Tibial nerve (tissue), 4 donors: ENCODE data around the gene MT3. TPM values are rescaled to one million over a fixed set of nuclear protein-coding genes. Genes with fewer than 3 reads are reported as not detected.

Experiments
- DNase-seq, 2 donors: peaks; one replicate each; pipeline ENCODE4 v3.0.0-alpha.2; 2019; ENCODE audit warnings: low spot score in 2 of 2
- H3K27ac ChIP-seq, 4 donors: fragments of 200-600 bp; sonication (generic) in 3 of 4; one replicate each; pipeline ENCODE4 v1.5.1; 2017 to 2019; ENCODE audit warnings: mild to moderate bottlenecking in 1 of 4
- H3K27me3 ChIP-seq, 2 donors: fragments of 200-600 bp; sonication (generic) in 1 of 2; one replicate each; pipeline versions ENCODE4 v1.5.1 to v1.6.0; 2017 to 2019
- H3K36me3 ChIP-seq, 3 donors: fragments of 200-600 bp; sonication (generic); one replicate each; pipeline ENCODE4 v1.5.1; 2018 to 2019
- H3K4me1 ChIP-seq, 4 donors: fragments of 200-600 bp; sonication (generic) in 3 of 4; one replicate each; pipeline ENCODE4 v1.5.1; 2017 to 2019
- H3K4me3 ChIP-seq, 4 donors: fragments of 200-600 bp; sonication (generic) in 3 of 4; one replicate each; pipeline ENCODE4 v1.5.1; 2017 to 2019; ENCODE audit warnings: mild to moderate bottlenecking in 1 of 4, moderate library complexity in 1 of 4
- H3K9me3 ChIP-seq, 4 donors: fragments of 200-600 bp; sonication (generic) in 3 of 4; one replicate each; pipeline ENCODE4 v1.5.1; 2017 to 2019
- EP300 ChIP-seq, 2 donors: sonication (generic); formaldehyde crosslinking; IDR thresholded peaks; one replicate each; pipeline ENCODE4 v1.6.1; 2017; ENCODE audit warnings: antibody characterized with exemption in 2 of 2, mild to moderate bottlenecking in 1 of 2
- POLR2A ChIP-seq, 2 donors: fragments of 450-650 bp; IDR thresholded peaks; one replicate each; pipeline ENCODE4 v1.6.1; 2017; ENCODE audit warnings: antibody characterized with exemption in 2 of 2, mild to moderate bottlenecking in 2 of 2, moderate library complexity in 2 of 2
- WGBS, 2 donors: methylation state at CpG; one replicate each; pipeline ENCODE4 v1.1.5; 2018; 5-methylcytosine and 5-hydroxymethylcytosine counted together
- total RNA-seq, 4 donors: library from RNA; depleted of rRNA; stranded (reverse); fragments of >200 nt; gene quantifications; one replicate each; pipeline ENCODE4 v1.1.0, GENCODE V29; 2016
- TF ChIP-seq, protein P1 (sequence below), 5 experiments: fragments of 200-600 bp in 3 of 5; fragments of 450-650 bp in 2 of 5; sonication (generic) in 3 of 5; IDR thresholded peaks; one replicate each; pipeline ENCODE4 v1.5.1; 2016 to 2019; ENCODE audit warnings: antibody characterized with exemption in 5 of 5, mild to moderate bottlenecking in 3 of 5, moderate library complexity in 2 of 5

MT3 gene
- total RNA-seq, 4 donors from 2014 or later = 92.4 to 291 (median 156) TPM

DNA sequence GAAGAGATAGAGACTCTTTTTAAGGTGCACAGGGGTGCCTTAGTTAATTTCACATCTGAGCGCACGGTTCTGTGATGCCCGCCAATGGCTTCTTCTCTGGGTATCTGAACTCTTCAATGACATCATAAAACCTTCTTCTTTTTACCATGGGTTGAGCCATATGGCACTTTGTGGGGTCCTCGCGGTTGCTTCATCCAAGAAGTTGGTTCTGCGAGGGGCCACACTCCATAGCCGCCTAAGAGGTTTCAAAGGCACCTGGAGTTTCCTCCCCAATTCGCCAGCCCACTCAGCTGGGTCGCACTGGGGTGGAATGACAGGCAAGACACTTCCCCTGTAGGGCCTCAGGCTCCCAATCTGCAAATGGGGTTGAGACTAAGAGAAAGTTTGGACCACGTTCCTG, 34.9 kb upstream of the MT3 start:
- 90 to 94% methylated on average over 10 of the region's 10 CpGs for WGBS, 2 donors
- Histone ChIP-seq H3K27me3 (no peaks in the 10 kb centered on the region), H3K4me3 (no peak overlapping the region), H3K9me3 (no peaks in the 10 kb centered on the region), H3K4me1 (peaks cover 0 to 17% (median 11%) of the 10 kb centered on the region in 4 donors), H3K36me3 (no peaks in the 10 kb centered on the region), H3K27ac (no peak overlapping the region)
- TF ChIP-seq EP300 (IDR thresholded peaks at IDR 0.05) (no peak), POLR2A (IDR thresholded peaks at IDR 0.05) (no peak)
- TF ChIP-seq, protein P1, sequence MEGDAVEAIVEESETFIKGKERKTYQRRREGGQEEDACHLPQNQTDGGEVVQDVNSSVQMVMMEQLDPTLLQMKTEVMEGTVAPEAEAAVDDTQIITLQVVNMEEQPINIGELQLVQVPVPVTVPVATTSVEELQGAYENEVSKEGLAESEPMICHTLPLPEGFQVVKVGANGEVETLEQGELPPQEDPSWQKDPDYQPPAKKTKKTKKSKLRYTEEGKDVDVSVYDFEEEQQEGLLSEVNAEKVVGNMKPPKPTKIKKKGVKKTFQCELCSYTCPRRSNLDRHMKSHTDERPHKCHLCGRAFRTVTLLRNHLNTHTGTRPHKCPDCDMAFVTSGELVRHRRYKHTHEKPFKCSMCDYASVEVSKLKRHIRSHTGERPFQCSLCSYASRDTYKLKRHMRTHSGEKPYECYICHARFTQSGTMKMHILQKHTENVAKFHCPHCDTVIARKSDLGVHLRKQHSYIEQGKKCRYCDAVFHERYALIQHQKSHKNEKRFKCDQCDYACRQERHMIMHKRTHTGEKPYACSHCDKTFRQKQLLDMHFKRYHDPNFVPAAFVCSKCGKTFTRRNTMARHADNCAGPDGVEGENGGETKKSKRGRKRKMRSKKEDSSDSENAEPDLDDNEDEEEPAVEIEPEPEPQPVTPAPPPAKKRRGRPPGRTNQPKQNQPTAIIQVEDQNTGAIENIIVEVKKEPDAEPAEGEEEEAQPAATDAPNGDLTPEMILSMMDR (IDR thresholded peaks at IDR 0.05) = no peak
- no peak for DNase-seq

DNA sequence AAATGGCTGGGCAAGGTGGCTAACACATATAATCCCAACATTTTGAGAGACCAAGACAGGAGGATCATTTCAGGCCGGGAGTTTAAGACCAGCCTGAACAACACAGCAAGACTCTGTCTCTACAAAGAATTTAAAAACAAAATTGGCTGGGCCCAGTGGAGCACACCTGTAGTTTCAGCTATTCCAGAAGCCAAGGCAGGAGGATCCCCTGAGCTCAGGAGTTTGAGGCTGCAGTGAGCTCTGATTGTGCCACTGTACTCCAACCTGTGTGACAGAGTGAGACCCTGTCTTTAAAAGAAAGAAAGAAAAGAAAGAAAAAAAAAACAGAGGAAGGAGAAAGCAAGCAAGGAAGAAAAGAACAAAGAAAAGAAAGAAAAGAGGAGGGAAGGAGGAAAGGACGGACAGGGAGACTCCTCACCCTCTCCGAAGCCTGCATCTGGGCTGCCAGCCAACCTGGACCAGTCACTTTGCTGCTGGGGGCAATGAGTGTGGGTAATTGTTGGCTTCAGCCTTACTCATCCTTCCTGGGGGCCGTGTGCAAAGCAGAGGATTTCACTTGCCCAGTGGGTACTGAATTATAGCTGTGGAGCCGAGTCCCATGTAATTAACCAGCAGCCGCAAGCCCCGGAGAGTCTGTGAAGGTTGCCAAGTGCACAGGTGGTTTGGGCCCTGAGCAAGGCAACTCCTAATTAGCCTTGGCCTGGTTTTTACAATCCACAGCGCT, 31.1 kb upstream of the MT3 start:
- no peaks in the 10 kb centered on the region for H3K36me3 ChIP-seq
- 42 to 48% methylated on average over 8 of the region's 8 CpGs for WGBS, 2 donors
- no peak overlapping the region for H3K4me3 ChIP-seq
- no peaks in the 10 kb centered on the region for H3K27me3 ChIP-seq
- no peak for TF ChIP-seq EP300 (IDR thresholded peaks at IDR 0.05)
- TF ChIP-seq POLR2A (IDR thresholded peaks at IDR 0.05) = no peak
- TF ChIP-seq, protein P1 (IDR thresholded peaks at IDR 0.05) = no peak
- H3K4me1 ChIP-seq = no peaks in the 10 kb centered on the region
- H3K27ac ChIP-seq = peak overlapping the region in 2 of 4 donors; percentile 20 to 61
- DNase-seq = no peak
- no peaks in the 10 kb centered on the region for H3K9me3 ChIP-seq

DNA sequence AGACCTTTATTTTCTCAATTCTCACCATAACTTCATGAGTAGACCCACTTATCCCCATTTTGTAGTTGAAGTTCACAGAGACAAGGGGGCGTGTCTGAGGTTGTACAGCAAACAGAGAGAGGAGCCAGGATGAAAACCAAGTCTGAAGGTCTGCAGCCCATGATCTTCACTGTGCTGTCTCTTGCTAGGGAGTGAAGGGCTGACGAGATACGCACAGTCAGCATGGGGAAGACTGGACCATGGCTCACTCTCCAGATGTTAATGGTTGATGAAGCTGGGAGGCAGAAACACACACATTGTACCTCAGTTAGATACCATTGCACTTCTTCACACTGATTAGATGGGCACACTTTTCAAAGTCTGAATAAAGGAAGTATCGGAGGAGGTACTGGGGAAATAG, 30.2 kb upstream of the MT3 start:
- H3K9me3 ChIP-seq = no peaks in the 10 kb centered on the region
- TF ChIP-seq POLR2A (IDR thresholded peaks at IDR 0.05) = no peak
- no peak for TF ChIP-seq EP300 (IDR thresholded peaks at IDR 0.05)
- TF ChIP-seq, protein P1 (IDR thresholded peaks at IDR 0.05) = no peak
- no peak overlapping the region for H3K4me3 ChIP-seq
- H3K27me3 ChIP-seq = no peaks in the 10 kb centered on the region
- no peaks in the 10 kb centered on the region for H3K4me1 ChIP-seq
- DNase-seq = no peak
- H3K36me3 ChIP-seq = no peaks in the 10 kb centered on the region
- no peak overlapping the region for H3K27ac ChIP-seq
- 94 to 97% methylated on average over 4 of the region's 4 CpGs for WGBS, 2 donors

DNA sequence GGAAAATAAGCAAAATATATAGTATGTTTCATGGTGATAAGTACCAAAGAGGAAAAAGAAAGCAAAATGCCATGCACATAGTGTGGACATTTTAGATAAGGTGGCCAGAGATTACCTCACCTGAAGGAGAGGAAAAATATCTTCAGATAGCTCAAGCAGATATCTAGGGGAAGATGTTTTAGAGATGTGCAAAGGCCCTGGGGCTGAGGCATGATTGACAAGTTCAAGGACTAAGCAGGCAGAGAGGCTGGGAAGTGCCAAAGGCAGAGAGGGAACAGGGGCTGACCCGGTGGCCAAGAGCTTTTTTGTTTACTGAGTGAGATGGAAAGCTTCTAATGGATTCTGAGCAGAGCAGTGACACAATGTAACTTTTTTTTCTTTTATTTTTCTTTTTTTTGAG, 28.9 kb upstream of the MT3 start:
- H3K4me1 ChIP-seq = no peaks in the 10 kb centered on the region
- DNase-seq = no peak
- no peak overlapping the region for H3K4me3 ChIP-seq
- H3K27ac ChIP-seq = no peak overlapping the region
- WGBS, 2 donors = 26 to 46% methylated on average over 1 of the region's 1 CpG
- H3K27me3 ChIP-seq = no peaks in the 10 kb centered on the region
- H3K36me3 ChIP-seq = no peaks in the 10 kb centered on the region
- H3K9me3 ChIP-seq = no peaks in the 10 kb centered on the region
- TF ChIP-seq, protein P1 (IDR thresholded peaks at IDR 0.05) = no peak
- TF ChIP-seq POLR2A (IDR thresholded peaks at IDR 0.05) = no peak
- TF ChIP-seq EP300 (IDR thresholded peaks at IDR 0.05) = no peak

DNA sequence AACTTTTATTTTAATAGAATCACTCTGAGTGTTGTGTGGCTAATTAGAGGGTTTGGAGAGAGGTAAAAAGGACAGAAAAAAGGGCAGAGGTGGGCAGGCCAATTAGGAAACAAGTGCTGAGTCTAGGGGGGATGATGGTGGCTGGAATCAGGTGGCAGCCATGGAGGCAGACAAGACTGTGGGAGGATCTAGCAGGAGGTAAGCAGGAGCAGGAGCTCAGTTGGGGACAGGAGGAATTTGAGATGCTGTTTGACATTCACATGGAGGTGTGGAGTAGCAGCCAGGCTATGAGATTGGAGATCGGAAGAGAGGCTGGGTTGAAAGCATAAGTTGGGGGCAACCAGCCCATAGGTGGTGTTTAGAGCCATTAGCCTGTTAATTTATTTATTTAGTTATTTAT, 28.2 kb upstream of the MT3 start:
- TF ChIP-seq POLR2A (IDR thresholded peaks at IDR 0.05) (no peak), EP300 (IDR thresholded peaks at IDR 0.05) (no peak)
- TF ChIP-seq, protein P1 (IDR thresholded peaks at IDR 0.05) = no peak
- Histone ChIP-seq H3K27ac (no peak overlapping the region), H3K9me3 (no peaks in the 10 kb centered on the region), H3K4me1 (no peaks in the 10 kb centered on the region), H3K4me3 (no peak overlapping the region), H3K27me3 (no peaks in the 10 kb centered on the region), H3K36me3 (no peaks in the 10 kb centered on the region)
- 69 to 85% methylated on average over 1 of the region's 1 CpG for WGBS, 2 donors
- DNase-seq = no peak
